K562 (cell line): ENCODE data around the gene DSP. TPM values are rescaled to one million over a fixed set of nuclear protein-coding genes. Genes with fewer than 3 reads are reported as not detected.

Source experiments
- ATAC-seq: fragments of 200-7000 bp; cut with Tn5 transposase; 3 replicates; pipeline ENCODE4 v1.9.1; 2020; ENCODE audit warnings: moderate library complexity
- BruUV-seq: library from RNA; stranded (reverse); fragments of 400-500 nt; replicated peaks from 2 replicates; lab custom pipeline; 2021; lab: Mats Ljungman, UMichigan
- CTCF ChIA-PET: fragments of 300-600 bp; formaldehyde crosslinking; extraction: SDS; loops from one replicate; lab custom pipeline; 2021; ENCODE audit warnings: low intra/inter-chr PET ratio; lab: Yijun Ruan, JAX
- POLR2A ChIA-PET: fragments of 300-600, 350-650 bp; sonication (Branson Sonifier 250); formaldehyde crosslinking; extraction: SDS; loops from one replicate; lab custom pipeline; 2021; ENCODE audit warnings: antibody characterized with exemption, inconsistent platforms; lab: Yijun Ruan, JAX
- DNase-seq, 4 experiments: peaks; one replicate each; pipeline versions ENCODE4 v3.0.0 to v3.0.0-alpha.2; 2011 to 2018; ENCODE audit warnings: low spot score in 3 of 4, mixed read lengths in 3 of 4; ENCODE audit errors: extremely low read depth in 1 of 4
- FAIRE-seq: peaks from 2 replicates; lab custom pipeline; 2011; peaks lifted over from hg19 to GRCh38; lab: Jason Lieb, UNC
- H2AFZ ChIP-seq: 2 replicates; pipeline ENCODE4 v1.6.0; 2011; ENCODE audit warnings: low read depth, low read length, control low read depth, inconsistent platforms
- H3K27ac ChIP-seq: fragments of 200-600 bp; 3 replicates; pipeline ENCODE4 v1.8.0; 2011; ENCODE audit warnings: low read depth, mild to moderate bottlenecking, control low read depth, inconsistent platforms, low read length, moderate library complexity, mixed read lengths; ENCODE audit errors: extremely low read depth
- H3K27me3 ChIP-seq, 2 experiments: fragments of 300-600 bp in 1 of 2; 2 replicates in 1 of 2; 3 replicates in 1 of 2; pipeline versions ENCODE4 v1.6.0 to v1.8.0; 2011; ENCODE audit warnings: inconsistent platforms in 2 of 2, low read length in 2 of 2, mild to moderate bottlenecking in 1 of 2, mixed read lengths in 1 of 2, moderate library complexity in 1 of 2; ENCODE audit not compliant: control insufficient read depth in 2 of 2, insufficient read depth in 2 of 2
- H3K36me3 ChIP-seq: fragments of 300-600 bp; 3 replicates; pipeline ENCODE4 v1.8.0; 2011; ENCODE audit warnings: mild to moderate bottlenecking, low read length, inconsistent platforms; ENCODE audit not compliant: control insufficient read depth, insufficient read depth
- H3K4me1 ChIP-seq, 2 experiments: fragments of 200-600 bp in 1 of 2; replicated peaks in 1 of 2; 2 replicates in 1 of 2; 3 replicates in 1 of 2; pipeline versions ENCODE4 v1.5.1 to v1.8.0; 2011; ENCODE audit warnings: inconsistent platforms in 2 of 2, low read length in 2 of 2, mild to moderate bottlenecking in 1 of 2, mixed read lengths in 1 of 2, moderate library complexity in 1 of 2; ENCODE audit not compliant: control insufficient read depth in 2 of 2, insufficient read depth in 2 of 2
- H3K4me2 ChIP-seq: 2 replicates; pipeline ENCODE4 v1.6.1; 2011; ENCODE audit warnings: low read length, control low read depth, inconsistent platforms, mixed read lengths; ENCODE audit not compliant: insufficient read depth
- H3K4me3 ChIP-seq: fragments of 200-600 bp; sonication (generic), shearing (Covaris generic); 2 replicates; pipeline ENCODE4 v1.5.1; 2016; ENCODE audit warnings: control low read depth, inconsistent platforms
- H3K79me2 ChIP-seq: fragments of 200-600 bp; 3 replicates; pipeline ENCODE4 v1.8.0; 2011; ENCODE audit warnings: low read length, inconsistent platforms; ENCODE audit not compliant: control insufficient read depth, insufficient read depth
- H3K9ac ChIP-seq, 2 experiments: 2 replicates each; pipeline versions ENCODE4 v1.6.0 to v1.6.1; 2011; ENCODE audit warnings: low read depth in 2 of 2, low read length in 2 of 2, control low read depth in 1 of 2, inconsistent platforms in 1 of 2, mild to moderate bottlenecking in 1 of 2, mixed read lengths in 1 of 2; ENCODE audit not compliant: insufficient read depth in 1 of 2
- H3K9me1 ChIP-seq: one replicate; pipeline ENCODE4 v1.6.0; 2011; ENCODE audit warnings: inconsistent platforms, mild to moderate bottlenecking, low read length, moderate library complexity; ENCODE audit not compliant: control insufficient read depth, insufficient read depth
- H3K9me3 ChIP-seq: replicated peaks from 2 replicates; pipeline ENCODE4 v1.5.1; 2011; ENCODE audit warnings: low read depth, low read length, inconsistent platforms; ENCODE audit not compliant: control insufficient read depth, insufficient read depth
- H4K20me1 ChIP-seq: replicated peaks from 2 replicates; pipeline ENCODE4 v1.6.1; 2011; ENCODE audit warnings: low read length, inconsistent platforms, mixed read lengths; ENCODE audit not compliant: control insufficient read depth, insufficient read depth
- ATF6 ChIP-seq: sonication (generic); formaldehyde crosslinking; IDR thresholded peaks from 2 replicates; pipeline ENCODE4 v1.4.0; 2020; ENCODE audit warnings: mild to moderate bottlenecking, missing genetic modification reagents
- E2F8 ChIP-seq: fragments of 450-650 bp; IDR thresholded peaks from 2 replicates; pipeline ENCODE4 v1.7.1; 2018; ENCODE audit warnings: mild to moderate bottlenecking, low read depth; ENCODE audit not compliant: partially characterized antibody
- ILK ChIP-seq: fragments of 450-650 bp; IDR thresholded peaks from 2 replicates; pipeline ENCODE4 v1.6.1; 2016; ENCODE audit warnings: missing genetic modification characterization, low read depth, mild to moderate bottlenecking, missing compliant biosample characterization, moderate library complexity, borderline replicate concordance
- LCOR ChIP-seq: sonication (generic); formaldehyde crosslinking; IDR thresholded peaks from 2 replicates; pipeline ENCODE4 v1.8.0; 2022; ENCODE audit warnings: mild to moderate bottlenecking, missing genetic modification reagents
- SUPT5H ChIP-seq: fragments of 450-650 bp; IDR thresholded peaks from 2 replicates; pipeline ENCODE4 v1.6.1; 2016
- TRIM24 ChIP-seq, 2 experiments: fragments of 450-650 bp; IDR thresholded peaks; 2 replicates each; pipeline ENCODE4 v1.6.1; 2016
- ZBTB26 ChIP-seq: fragments of 450-650 bp; formaldehyde crosslinking; IDR thresholded peaks from 2 replicates; pipeline ENCODE4 v1.4.0; 2022; ENCODE audit warnings: missing genetic modification characterization
- ZNF224 ChIP-seq: sonication (generic); formaldehyde crosslinking; IDR thresholded peaks from 2 replicates; pipeline ENCODE4 v1.8.0; 2022; ENCODE audit warnings: mild to moderate bottlenecking, missing genetic modification reagents
- ZNF408 ChIP-seq: fragments of 250-450 bp; sonication (Bioruptor Pico); IDR thresholded peaks from 2 replicates; pipeline ENCODE4 v1.4.0; 2020; ENCODE audit warnings: low read depth, mild to moderate bottlenecking, moderate library complexity
- ZNF592 ChIP-seq: fragments of 450-650 bp; IDR thresholded peaks from 2 replicates; pipeline ENCODE4 v1.6.1; 2017; ENCODE audit warnings: antibody characterized with exemption, mild to moderate bottlenecking
- WGBS: fragments of 100-300 bp; shearing (Covaris generic); methylation state at CpG from one replicate; pipeline ENCODE4 v1.1.6; 2016; ENCODE audit warnings: low coverage, mixed read lengths; ENCODE audit not compliant: insufficient coverage; ENCODE audit errors: missing lambda C conversion rate; 5-methylcytosine and 5-hydroxymethylcytosine counted together
- in situ Hi-C: fragments of 300-500 bp; cut with MboI; formaldehyde crosslinking; loops from 4 replicates; pipeline ENCODE4 v1.15.0; 2018; ENCODE audit warnings: inconsistent platforms, mixed read lengths
- intact Hi-C: fragments of 100-400 bp; cut with micrococcal nuclease; formaldehyde crosslinking; loops from 2 replicates; pipeline ENCODE4 v1.14.2; 2022
- polyA plus RNA-seq, 8 experiments: library from polyadenylated mRNA; depleted of rRNA in 4 of 8; stranded (reverse) in 5 of 8; unstranded in 3 of 8; fragments of >200 nt; fragmentation: Nextera tagmentation in 2 of 8; fragmentation: Illumina TruSeq in 1 of 8; extraction: Ambion mirVana in 2 of 8; extraction: Trizol in 1 of 8; gene quantifications; 2 replicates each; pipeline versions ENCODE4 v1.2.1 to v1.2.3, GENCODE V29; 2011 to 2014; ENCODE audit warnings: inconsistent platforms in 1 of 8, missing spikeins in 1 of 8
- total RNA-seq, 7 experiments: library from RNA; depleted of rRNA in 6 of 7; stranded (reverse); fragments of >200 nt in 6 of 7; fragmentation: Illumina TruSeq in 2 of 7; extraction: Trizol in 2 of 7; gene quantifications; 2 replicates each; pipeline versions ENCODE4 v1.2.1 to v1.2.3, GENCODE V29; 2011 to 2021; ENCODE audit warnings: low replicate concordance in 1 of 7

The DSP gene
- total and polyA plus RNA-seq, 9 of the 15 experiments (the other 6 are each of a cell fraction or from before 2014, with no cell fraction given), result under 0.01 to 0.24 (median 0.03) TPM; not detected in 2

GRCh38 chr6:7628909-7629308 lies 87.4 kb downstream of the DSP start:
- no peak overlapping the region for H3K27ac ChIP-seq
- intact Hi-C loops, result no loop called here
- peaks cover 34 to 52% of the 10 kb centered on the region in 2 experiments for H3K27me3 ChIP-seq
- no peaks in the 10 kb centered on the region for H3K4me1 ChIP-seq
- H3K79me2 ChIP-seq, result no peaks in the 10 kb centered on the region
- POLR2A ChIA-PET, result interaction anchor here (0.9 to 1.3 kb wide), 2 partner anchors 13 to 21 kb away, joined by 3 to 4 read pairs; no protein-coding TSS in a partner anchor
- DNase-seq (no peak), FAIRE-seq (no peak), ATAC-seq (no peak)
- CTCF ChIA-PET, result no interaction called here
- no peak for TF ChIP-seq ZNF408 (CRISPR knock-in tag)
- TF ChIP-seq LCOR (CRISPR knock-in tag), result no peak
- no peak for TF ChIP-seq E2F8
- TF ChIP-seq ZBTB26 (CRISPR knock-in tag), result no peak
- no peak for TF ChIP-seq ZNF592
- TF ChIP-seq ZNF224 (CRISPR knock-in tag), result no peak
- no peak for TF ChIP-seq TRIM24 (IDR thresholded peaks at IDR 0.05)
- no peak for TF ChIP-seq ATF6 (CRISPR knock-in tag)
- TF ChIP-seq SUPT5H, result no peak
- no peak for TF ChIP-seq ILK (tag)
- H3K9me1 ChIP-seq, result no peaks in the 10 kb centered on the region
- H3K9me3 ChIP-seq, result no peaks in the 10 kb centered on the region
- 11% methylated on average over 11 of the region's 11 CpGs for WGBS
- H2AFZ ChIP-seq, result no peak overlapping the region
- H3K4me3 ChIP-seq, result no peak overlapping the region
- H3K9ac ChIP-seq, result no peak overlapping the region
- no peaks in the 10 kb centered on the region for H3K36me3 ChIP-seq
- no TSS peak for BruUV-seq
- H3K4me2 ChIP-seq, result no peak overlapping the region
- in situ Hi-C loops, result no loop called here
- H4K20me1 ChIP-seq, result no peaks in the 10 kb centered on the region
